Measurements from ENCODE around the gene MRPL2.
"Not testable (repeated sequence)": the region's sequence is repeated elsewhere in the genome, so short reads cannot be mapped to it uniquely, and the experiment has no call there.

Gene MRPL2

GRCh38 chr6:43052225-43052841 is 6.9 kb downstream of the MRPL2 start:
- no peak for DNase-seq

- no peak for DNase-seq
Measured at GRCh38 chr6:43050981-43051380, 8.3 kb downstream of the MRPL2 start.

DNA sequence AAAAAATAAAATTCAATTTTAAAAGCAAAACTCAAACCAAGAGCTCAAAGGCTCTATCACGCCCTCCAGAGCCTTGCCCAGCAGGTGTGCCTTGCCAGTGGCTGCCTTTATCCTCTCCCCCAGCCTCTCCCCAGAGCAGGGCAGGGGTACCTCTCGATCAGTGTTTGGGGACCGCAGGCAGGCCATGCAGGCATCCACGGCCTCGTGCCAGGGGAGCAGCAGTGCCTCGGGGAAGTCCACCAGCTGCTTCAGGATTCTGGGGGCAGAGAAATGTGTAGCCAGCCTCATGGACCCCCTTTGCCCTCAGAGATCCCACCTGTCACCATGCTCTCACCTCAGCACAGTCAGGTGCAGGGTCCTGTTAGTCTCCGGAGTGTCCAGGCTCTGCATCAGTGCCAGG is 11.2 kb downstream of the MRPL2 start:
- DNase-seq: no peak

- DNase-seq: no peak
Measured at GRCh38 chr6:43045371-43045930, 13.8 kb downstream of the MRPL2 start.

DNA sequence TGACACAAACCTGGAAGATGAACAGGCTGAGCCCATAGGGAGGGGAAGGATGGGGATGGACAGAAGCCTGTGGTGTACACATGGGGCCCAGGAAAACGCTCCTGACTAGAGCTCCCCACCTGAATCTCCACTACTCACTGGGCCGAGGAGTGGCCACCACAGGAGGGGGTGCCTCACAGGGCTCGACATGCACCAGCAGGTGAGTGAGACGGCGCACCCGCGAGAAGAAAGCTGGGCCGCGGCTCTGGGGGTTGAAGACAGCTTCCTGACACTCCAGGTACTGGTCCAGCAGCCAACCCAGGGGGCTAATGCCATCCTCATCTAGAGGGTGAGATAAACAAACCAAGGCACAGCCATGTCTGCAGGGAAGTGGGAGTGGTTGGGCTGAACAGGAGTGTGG is 15.9 kb downstream of the MRPL2 start:
- DNase-seq: no peak

DNA sequence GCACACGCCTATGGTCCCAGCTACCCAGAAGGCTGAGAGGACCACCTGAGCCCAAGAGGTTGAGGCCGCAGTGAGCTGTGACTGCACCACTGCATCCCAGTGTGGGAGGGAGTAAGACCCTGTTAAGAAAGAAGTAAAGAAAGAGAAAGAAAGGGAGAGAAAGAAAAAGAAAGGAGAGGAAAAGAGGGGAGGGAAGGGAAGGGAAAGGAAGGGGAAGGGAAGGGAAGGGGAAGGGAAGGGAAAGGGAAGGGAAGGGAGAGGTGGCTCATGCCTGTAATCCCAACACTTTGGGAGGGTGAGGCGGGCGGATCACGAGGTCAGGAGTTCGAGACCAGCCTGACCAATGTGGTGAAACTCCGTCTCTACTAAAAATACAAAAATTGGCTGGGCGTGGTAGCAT is 17.8 kb downstream of the MRPL2 start:
- not testable (repeated sequence) for DNase-seq

DNA sequence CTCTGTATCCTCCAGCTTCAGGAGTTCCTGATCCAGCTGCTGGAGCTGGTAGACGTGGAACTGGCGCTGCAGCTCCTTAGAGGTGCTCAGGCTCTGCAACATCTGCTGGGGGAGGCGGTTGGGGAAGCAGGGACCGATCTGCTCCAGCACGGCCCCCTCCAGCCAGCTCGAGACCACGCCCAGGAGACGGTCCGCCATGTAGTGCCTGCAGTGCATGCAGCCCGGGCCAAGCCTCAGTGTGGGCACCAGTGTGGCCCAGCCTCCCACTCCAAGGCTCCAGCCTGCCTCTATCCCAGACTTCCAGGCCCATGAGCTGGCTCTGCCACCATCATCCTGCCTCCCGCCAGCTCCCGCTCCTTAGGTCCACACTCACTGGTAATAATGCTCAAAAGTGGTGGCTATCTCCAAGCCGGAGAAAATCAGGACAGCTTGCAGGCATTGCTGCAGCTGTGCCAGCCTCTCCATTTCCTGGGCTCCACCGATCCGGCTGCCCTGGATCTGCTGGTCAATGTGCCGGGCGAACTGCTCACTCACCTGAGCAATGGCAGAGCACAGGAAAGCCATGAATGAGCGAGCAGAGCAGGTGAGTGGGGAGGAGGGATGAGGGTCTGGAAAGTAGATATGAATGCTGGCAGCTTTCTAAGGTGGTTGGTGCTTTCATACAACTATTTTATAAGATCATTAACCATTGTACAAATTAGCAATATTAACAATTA is 18.5 kb downstream of the MRPL2 start:
- no peak for DNase-seq

DNA sequence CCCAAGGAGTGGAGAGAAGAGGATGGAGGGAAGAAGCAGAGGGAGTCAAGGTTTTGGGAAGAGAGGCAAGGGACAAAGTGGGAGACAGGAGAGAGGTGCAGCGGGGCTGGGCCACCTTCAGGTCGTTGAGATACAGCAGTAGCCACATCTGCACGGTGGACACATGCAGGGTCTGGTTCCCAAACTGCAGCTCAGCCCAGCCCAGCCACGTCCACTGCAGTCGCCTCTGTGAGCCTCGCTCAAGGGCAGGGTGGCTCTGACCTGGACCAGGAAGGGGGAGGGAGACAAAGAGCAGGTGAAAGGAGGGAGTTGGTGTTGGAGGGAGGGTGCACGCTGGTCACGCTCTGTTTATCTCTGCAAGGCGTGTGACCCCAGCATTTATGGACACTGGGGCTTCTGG is 20.5 kb downstream of the MRPL2 start:
- no peak for DNase-seq

DNA sequence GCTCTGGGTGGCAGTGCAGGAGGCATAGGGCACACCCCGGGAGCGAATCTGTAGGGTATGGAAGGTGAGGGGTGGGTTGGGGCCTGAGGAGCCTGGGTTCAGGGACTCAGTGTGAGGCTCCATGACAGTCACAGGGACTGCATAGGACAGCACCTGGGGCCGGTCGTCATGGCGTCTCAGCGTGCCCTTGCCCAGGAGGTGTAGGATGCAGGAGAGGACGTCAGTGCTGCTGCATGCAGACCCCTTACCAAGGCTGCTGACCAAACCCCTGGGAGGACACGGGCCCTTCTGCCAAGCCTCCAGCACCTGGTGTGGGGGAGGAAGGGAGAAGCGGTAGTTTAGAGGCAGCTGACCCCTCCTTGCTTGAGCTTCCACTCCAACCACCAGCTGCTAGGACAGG is 21.5 kb downstream of the MRPL2 start:
- DNase-seq: no peak

DNA sequence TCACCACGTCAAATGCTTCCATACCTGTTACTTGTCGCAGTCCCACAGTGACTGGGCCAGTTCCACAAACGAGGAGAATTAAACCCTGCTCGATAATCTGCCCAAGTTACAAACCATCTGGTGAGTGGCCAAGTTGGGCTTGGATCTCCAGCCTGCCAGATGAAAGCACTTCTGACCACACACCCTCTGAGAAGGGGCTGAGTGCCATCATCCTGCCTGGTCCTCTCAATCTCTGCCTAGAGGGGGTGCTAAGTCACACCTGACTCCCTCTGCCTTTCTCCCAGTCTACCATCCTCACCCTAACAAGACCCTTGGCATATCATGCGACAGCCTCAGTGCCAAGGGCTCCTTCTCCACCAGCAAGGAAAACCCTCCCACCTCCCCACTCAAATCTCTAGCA is 22.0 kb downstream of the MRPL2 start:
- no peak for DNase-seq

GRCh38 chr6:43036712-43037111 is 22.5 kb downstream of the MRPL2 start:
- DNase-seq: no peak

DNA sequence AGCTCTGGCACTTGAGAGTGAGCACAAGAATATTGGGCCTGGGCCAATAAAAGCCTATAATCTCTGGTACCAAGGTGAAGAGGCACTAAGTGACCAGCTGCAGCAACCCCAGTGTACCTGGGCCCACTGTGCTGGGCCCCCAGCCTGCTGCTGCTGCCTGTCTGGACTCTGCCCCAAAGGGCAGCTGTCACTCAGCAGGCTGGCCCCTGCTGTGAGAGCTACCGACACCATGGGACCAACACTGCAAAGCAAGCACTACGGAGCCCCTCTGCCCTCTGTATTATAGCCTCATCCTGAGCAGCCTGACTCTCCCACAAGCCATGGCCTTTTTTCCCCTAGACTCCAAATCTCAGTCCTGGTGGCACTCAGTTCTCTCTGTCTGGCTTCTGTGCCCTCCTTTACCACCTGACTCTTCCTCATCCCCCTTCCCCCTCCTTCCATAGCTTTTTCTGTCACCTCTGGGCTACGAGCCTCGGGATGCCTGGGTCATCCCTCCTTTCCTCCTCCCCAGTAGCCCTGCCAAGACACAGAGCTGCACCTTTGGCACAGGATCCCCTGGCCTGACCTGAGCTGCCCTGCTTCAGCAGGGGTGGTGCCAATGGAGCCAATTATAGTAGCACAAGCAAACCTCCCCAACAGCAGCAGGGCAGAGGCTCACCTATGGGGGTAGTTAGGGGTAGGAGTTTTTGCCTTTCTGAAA is 23.6 kb downstream of the MRPL2 start:
- DNase-seq: no peak

DNA sequence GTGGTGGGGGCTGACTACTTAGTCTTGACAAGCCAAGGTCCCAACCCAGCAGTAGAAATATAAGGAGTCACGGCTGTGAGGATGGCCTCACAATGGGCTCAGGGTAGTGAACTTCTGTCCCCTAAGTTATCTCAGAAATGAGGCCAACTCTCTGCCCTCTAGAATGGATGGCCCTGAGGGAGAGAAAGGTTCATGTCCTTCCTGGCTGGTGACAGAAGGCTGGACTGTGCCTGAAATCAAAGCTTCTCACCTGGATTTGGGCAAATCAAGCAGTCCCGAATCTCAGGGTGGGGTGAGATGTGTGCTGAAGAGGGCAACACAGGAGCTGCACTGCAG is 25.1 kb downstream of the MRPL2 start:
- no peak for DNase-seq

- no peak for DNase-seq
Measured at GRCh38 chr6:43033496-43034189, 25.6 kb downstream of the MRPL2 start.

DNA sequence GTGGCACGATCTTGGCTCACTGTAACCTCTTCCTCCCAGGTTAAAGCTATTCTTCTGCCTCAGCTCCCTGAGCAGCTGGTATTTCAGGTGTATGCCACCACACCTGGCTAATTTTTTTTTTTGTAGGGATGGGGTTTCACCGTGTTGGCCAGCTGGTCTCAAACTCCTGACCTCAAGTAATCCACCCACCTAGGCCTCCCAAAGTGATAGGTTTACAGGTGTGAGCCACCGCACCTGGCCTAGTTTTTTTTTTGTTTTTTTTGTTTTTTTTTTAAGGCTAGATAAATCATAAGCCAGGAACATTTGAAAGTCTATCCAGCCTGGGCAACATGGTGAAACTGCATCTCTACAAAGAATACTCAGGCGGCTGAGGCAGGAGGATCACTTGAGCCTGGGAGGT is 26.9 kb downstream of the MRPL2 start:
- DNase-seq: no peak

- no peak for DNase-seq
Measured at GRCh38 chr6:43029120-43029519, 30.1 kb downstream of the MRPL2 start.

DNA sequence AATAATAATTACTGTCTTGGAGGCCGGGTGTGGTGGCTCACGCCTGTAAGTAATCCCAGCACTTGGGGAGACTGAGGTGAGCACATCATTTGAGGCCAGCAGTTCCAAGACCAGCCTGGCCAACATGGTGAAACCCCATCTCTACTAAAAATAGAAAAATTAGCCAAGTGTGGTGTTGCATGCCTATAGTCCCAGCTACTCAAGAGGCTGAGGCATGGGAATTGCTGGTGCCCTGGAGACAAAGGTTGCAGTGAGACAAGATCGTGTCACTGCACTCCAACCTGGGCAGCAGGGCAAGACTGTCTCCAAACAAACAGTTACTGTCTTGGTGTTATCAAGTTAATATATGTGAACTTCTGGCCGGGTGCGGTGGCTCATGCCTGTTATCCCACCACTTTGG is 32.9 kb downstream of the MRPL2 start:
- DNase-seq: no peak

DNA sequence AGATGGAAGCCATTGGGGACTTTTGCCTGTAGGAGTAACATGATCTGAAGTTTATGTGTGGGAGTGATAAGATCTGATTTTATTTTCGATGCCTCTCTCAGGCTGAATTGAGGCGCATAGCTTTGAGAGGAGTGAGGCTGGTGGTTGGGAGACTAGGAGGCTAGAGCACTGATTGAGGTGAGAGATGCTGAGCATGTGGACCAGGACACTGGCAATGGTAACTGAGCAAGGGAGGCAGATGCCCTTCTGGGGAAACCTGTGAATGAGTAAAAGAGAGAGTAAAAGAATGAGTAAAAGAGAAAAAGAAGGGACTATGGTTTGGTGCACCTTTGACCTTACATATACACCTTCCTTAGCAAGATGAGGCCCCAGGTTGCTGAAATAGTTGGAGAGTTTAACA is 34.8 kb downstream of the MRPL2 start:
- no peak for DNase-seq

- peak; percentile 83 for DNase-seq
Measured at GRCh38 chr6:43021270-43022047, 37.8 kb downstream of the MRPL2 start, which contains the start of gene RRP36. RRP36 (plus strand) TSS chr6:43021623; CDS start chr6:43021655, 32 bp downstream.

DNA sequence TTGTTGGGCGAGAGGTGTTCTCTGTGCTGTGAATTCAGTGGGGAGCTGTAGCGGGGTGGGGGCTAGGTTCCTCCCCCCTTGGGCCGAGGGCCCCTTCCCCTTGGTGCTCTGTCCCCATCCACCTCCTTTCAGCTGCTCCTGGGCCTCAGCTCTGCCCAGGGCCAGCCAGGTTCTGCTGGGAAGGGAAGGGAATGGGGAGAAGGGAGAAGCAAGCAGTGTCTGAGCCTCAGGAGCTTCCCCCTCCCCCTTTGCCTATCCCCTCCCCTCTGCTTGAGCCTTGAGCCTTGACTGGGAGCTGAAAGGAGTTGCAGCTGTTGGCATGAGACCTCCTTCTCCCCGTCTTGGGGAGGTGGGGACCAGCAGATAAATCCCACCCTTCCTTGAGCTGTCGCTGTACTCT is 38.4 kb downstream of the MRPL2 start:
- DNase-seq: no peak

DNA sequence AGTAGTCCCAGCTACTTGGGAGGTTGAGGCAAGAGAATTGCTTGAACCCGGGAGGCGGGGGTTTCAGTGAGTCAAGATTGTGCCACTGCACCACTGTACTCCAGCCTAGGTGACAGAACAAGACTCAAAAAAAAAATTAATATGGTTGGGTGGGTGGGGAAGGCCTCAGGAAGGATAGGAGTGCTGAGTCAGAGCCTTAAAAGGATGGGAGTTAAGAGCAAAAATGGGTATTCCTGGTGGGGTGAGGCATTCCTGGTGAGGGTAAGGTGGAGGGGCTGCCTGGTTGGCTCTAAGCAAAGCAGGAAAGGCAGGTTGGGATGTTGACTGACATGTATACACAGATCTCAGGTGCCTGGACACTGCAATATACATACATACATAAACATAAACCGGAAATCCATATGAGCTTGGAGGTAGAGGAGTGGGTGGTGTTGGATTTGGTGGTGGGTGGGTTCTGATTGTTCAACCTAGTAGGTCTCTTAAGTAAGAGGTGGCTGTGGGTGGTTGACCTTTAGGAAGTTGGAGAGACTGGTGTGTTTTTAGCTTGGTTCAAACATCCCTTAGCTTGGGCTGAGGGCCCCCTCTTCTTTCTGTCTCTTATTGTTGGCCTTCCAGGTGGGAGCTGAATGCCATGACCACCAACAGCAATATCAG is 39.1 kb downstream of the MRPL2 start:
- no peak for DNase-seq

DNA sequence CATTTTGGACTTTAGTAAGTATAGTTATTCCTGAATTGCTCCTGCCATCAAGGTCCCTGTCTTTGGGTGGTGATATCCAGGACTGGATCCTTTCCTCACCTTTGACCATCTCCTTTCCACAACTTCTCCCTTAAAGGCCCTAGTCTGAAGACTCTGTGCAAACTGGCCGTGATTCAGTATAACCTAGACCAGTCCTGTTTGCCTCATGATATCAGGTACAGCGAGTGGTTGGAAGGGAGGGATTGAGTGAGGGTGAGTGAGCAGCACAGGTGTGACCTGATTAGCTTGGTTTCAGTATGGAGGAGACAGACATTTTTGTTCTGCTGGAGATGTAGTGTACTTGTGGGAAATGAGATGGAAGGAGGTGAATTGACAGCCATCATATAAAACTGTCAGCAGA is 40.1 kb downstream of the MRPL2 start:
- no peak for DNase-seq
